ENCODE data around the gene FBXO34. TPM values are rescaled to one million over a fixed set of nuclear protein-coding genes. Genes with fewer than 3 reads are reported as not detected.
A peak's percentile ranks its signal among the peaks of the same experiment; 100 is the strongest.
"Not testable (repeated sequence)": the region's sequence is repeated elsewhere in the genome, so short reads cannot be mapped to it uniquely, and the experiment has no call there.

Gene FBXO34
- total RNA-seq, 4 donors from 2014 or later = 18.8 to 32.5 (median 21.8) TPM

- WGBS, 2 donors (ENCODE audit: low coverage in 1 of 2) = 71 to 72% methylated on average over 3 to 4 of the region's 4 CpGs
- Histone ChIP-seq H3K36me3 (peaks cover under 1 to 97% of the 10 kb centered on the region in 2 donors), H3K4me1 (peaks cover 0 to 13% (median 0%) of the 10 kb centered on the region in 3 donors), H3K9me3 (no peaks in the 10 kb centered on the region), H3K4me3 (no peak overlapping the region), H3K27me3 (no peaks in the 10 kb centered on the region), H3K27ac (peak overlapping the region in 2 of 4 donors; percentile 16 to 30)
- ATAC-seq = no peak
- TF ChIP-seq CTCF (IDR thresholded peaks at IDR 0.05) (no peak), POLR2A (IDR thresholded peaks at IDR 0.05) (no peak), POLR2AphosphoS5 (IDR thresholded peaks at IDR 0.05) (no peak), EP300 (IDR thresholded peaks at IDR 0.05) (no peak)
Observed at GRCh38 chr14:55382483-55382882, 111.3 kb downstream of the FBXO34 start.

GRCh38 chr14:55383056-55383466 is 111.8 kb downstream of the FBXO34 start:
- H3K36me3 ChIP-seq = peaks cover 0 to 97% of the 10 kb centered on the region in 2 donors
- ATAC-seq, H3K9me3 ChIP-seq, H3K27me3 ChIP-seq, H3K4me3 ChIP-seq: not testable (repeated sequence)
- peaks cover 0 to 13% (median 0%) of the 10 kb centered on the region in 3 donors for H3K4me1 ChIP-seq
- TF ChIP-seq POLR2AphosphoS5 (IDR thresholded peaks at IDR 0.05) = peak; percentile 65
- H3K27ac ChIP-seq = peak overlapping the region in 1 of 4 donors; percentile 30
- WGBS, 2 donors (ENCODE audit: low coverage in 1 of 2) = 45 to 59% methylated on average over 6 to 10 of the region's 10 CpGs

- 59 to 67% methylated on average over 3 to 5 of the region's 5 CpGs for WGBS, 2 donors (ENCODE audit: low coverage in 1 of 2)
- ATAC-seq = no peak
- H3K4me3 ChIP-seq = no peak overlapping the region
- no peak for TF ChIP-seq CTCF (IDR thresholded peaks at IDR 0.05)
- no peak for TF ChIP-seq EP300 (IDR thresholded peaks at IDR 0.05)
- no peak for TF ChIP-seq POLR2A (IDR thresholded peaks at IDR 0.05)
- no peak for TF ChIP-seq POLR2AphosphoS5 (IDR thresholded peaks at IDR 0.05)
- H3K4me1 ChIP-seq = peaks cover 0 to 18% (median 0%) of the 10 kb centered on the region in 3 donors
- H3K27me3 ChIP-seq = no peaks in the 10 kb centered on the region
- H3K27ac ChIP-seq = peak overlapping the region in 1 of 4 donors; percentile 30
- no peaks in the 10 kb centered on the region for H3K9me3 ChIP-seq
- H3K36me3 ChIP-seq = peaks cover 0 to 96% of the 10 kb centered on the region in 2 donors
Observed at GRCh38 chr14:55383541-55384140, 112.4 kb downstream of the FBXO34 start.

GRCh38 chr14:55384536-55384935 is 113.3 kb downstream of the FBXO34 start:
- Histone ChIP-seq H3K9me3 (no peaks in the 10 kb centered on the region), H3K4me3 (no peak overlapping the region), H3K27ac (no peak overlapping the region), H3K27me3 (no peaks in the 10 kb centered on the region), H3K36me3 (peaks cover 0 to 96% of the 10 kb centered on the region in 2 donors), H3K4me1 (peaks cover 0 to 27% (median 0%) of the 10 kb centered on the region in 3 donors)
- 55 to 64% methylated on average over 3 of the region's 3 CpGs for WGBS, 2 donors (ENCODE audit: low coverage in 1 of 2)
- TF ChIP-seq CTCF (IDR thresholded peaks at IDR 0.05) = no peak
- no peak for TF ChIP-seq POLR2A (IDR thresholded peaks at IDR 0.05)
- TF ChIP-seq EP300 (IDR thresholded peaks at IDR 0.05) = no peak
- no peak for TF ChIP-seq POLR2AphosphoS5 (IDR thresholded peaks at IDR 0.05)
- ATAC-seq = no peak

- WGBS, 2 donors (ENCODE audit: low coverage in 1 of 2) = 92 to 97% methylated on average over 5 to 6 of the region's 6 CpGs
- peaks cover 0 to 91% of the 10 kb centered on the region in 2 donors for H3K36me3 ChIP-seq
- no peaks in the 10 kb centered on the region for H3K27me3 ChIP-seq
Observed at GRCh38 chr14:55386037-55386808, 115.0 kb downstream of the FBXO34 start.

More at GRCh38 chr14:55386037-55386808, 115.0 kb downstream of the FBXO34 start:
- Histone ChIP-seq H3K9me3 (no peaks in the 10 kb centered on the region), H3K4me3 (no peak overlapping the region), H3K4me1 (peaks cover 0 to 34% (median 0%) of the 10 kb centered on the region in 3 donors), H3K27ac (no peak overlapping the region)
- no peak for TF ChIP-seq CTCF (IDR thresholded peaks at IDR 0.05)
- TF ChIP-seq EP300 (IDR thresholded peaks at IDR 0.05) = no peak
- no peak for TF ChIP-seq POLR2AphosphoS5 (IDR thresholded peaks at IDR 0.05)
- ATAC-seq = no peak
